SJCRH30 (cell line): ENCODE results near the gene SLC45A1. TPM values are rescaled to one million over a fixed set of nuclear protein-coding genes. Genes with fewer than 3 reads are reported as not detected.

Experiments
- DNase-seq, 2 experiments: peaks; one replicate each; pipeline ENCODE4 v3.0.0-alpha.2; 2015 to 2020
- H3K27ac ChIP-seq: fragments of 250-450 bp; sonication (Bioruptor Pico); 2 replicates; pipeline ENCODE4 v1.5.1; 2020; ENCODE audit warnings: mild to moderate bottlenecking, moderate library complexity
- H3K27me3 ChIP-seq: fragments of 250-450 bp; sonication (Bioruptor Pico); 2 replicates; pipeline ENCODE4 v1.5.1; 2020; ENCODE audit warnings: mild to moderate bottlenecking, moderate library complexity
- H3K36me3 ChIP-seq: fragments of 250-450 bp; sonication (Bioruptor Pico); 2 replicates; pipeline ENCODE4 v1.5.1; 2020; ENCODE audit warnings: mild to moderate bottlenecking, moderate library complexity
- H3K4me1 ChIP-seq: fragments of 250-450 bp; sonication (Bioruptor Pico); 2 replicates; pipeline ENCODE4 v1.5.1; 2020; ENCODE audit warnings: mild to moderate bottlenecking, moderate library complexity
- H3K4me3 ChIP-seq: fragments of 250-450 bp; sonication (Bioruptor Pico); 2 replicates; pipeline ENCODE4 v1.5.1; 2020; ENCODE audit warnings: mild to moderate bottlenecking, moderate library complexity
- H3K9me3 ChIP-seq: fragments of 250-450 bp; sonication (Bioruptor Pico); replicated peaks from 2 replicates; pipeline ENCODE4 v1.5.1; 2020; ENCODE audit warnings: mild to moderate bottlenecking, moderate library complexity
- total RNA-seq: library from RNA; depleted of rRNA; stranded (reverse); fragments of >200 nt; shearing (Covaris generic); gene quantifications from 2 replicates; pipeline ENCODE4 v1.2.3, GENCODE V29; 2014

The SLC45A1 gene
- total RNA-seq, 1 experiment from 2014 or later = 2.8 TPM

GRCh38 chr1:8350914-8351684, 33.2 kb downstream of the SLC45A1 start:
- Histone ChIP-seq H3K27ac (no peak overlapping the region), H3K36me3 (peaks cover 16% of the 10 kb centered on the region), H3K4me1 (peaks cover 14% of the 10 kb centered on the region), H3K9me3 (no peaks in the 10 kb centered on the region), H3K4me3 (no peak overlapping the region), H3K27me3 (no peaks in the 10 kb centered on the region)
- DNase-seq = no peak

GRCh38 chr1:8351693-8352470, 34.0 kb downstream of the SLC45A1 start:
- no peak overlapping the region for H3K4me3 ChIP-seq
- H3K27me3 ChIP-seq = no peaks in the 10 kb centered on the region
- no peaks in the 10 kb centered on the region for H3K9me3 ChIP-seq
- DNase-seq = peak; percentile 43 to 66
- H3K4me1 ChIP-seq = peaks cover 14% of the 10 kb centered on the region
- peaks cover 20% of the 10 kb centered on the region for H3K36me3 ChIP-seq
- H3K27ac ChIP-seq = no peak overlapping the region

GRCh38 chr1:8352471-8352845, 34.5 kb downstream of the SLC45A1 start:
- peaks cover 20% of the 10 kb centered on the region for H3K36me3 ChIP-seq
- H3K4me3 ChIP-seq = no peak overlapping the region
- H3K9me3 ChIP-seq = no peaks in the 10 kb centered on the region
- H3K27ac ChIP-seq = no peak overlapping the region
- DNase-seq = no peak
- H3K4me1 ChIP-seq = peaks cover 14% of the 10 kb centered on the region
- H3K27me3 ChIP-seq = no peaks in the 10 kb centered on the region

GRCh38 chr1:8352886-8353785, 35.2 kb downstream of the SLC45A1 start:
- Histone ChIP-seq H3K4me1 (peaks cover 7% of the 10 kb centered on the region), H3K4me3 (no peak overlapping the region), H3K27ac (no peak overlapping the region), H3K27me3 (no peaks in the 10 kb centered on the region), H3K9me3 (no peaks in the 10 kb centered on the region), H3K36me3 (peaks cover 25% of the 10 kb centered on the region)
- no peak for DNase-seq

- H3K36me3 ChIP-seq = peaks cover 33% of the 10 kb centered on the region
- no peaks in the 10 kb centered on the region for H3K4me1 ChIP-seq
Observed at GRCh38 chr1:8354038-8354437, 36.1 kb downstream of the SLC45A1 start.

GRCh38 chr1:8355439-8356255, 37.7 kb downstream of the SLC45A1 start:
- no peak overlapping the region for H3K27ac ChIP-seq
- peaks cover 40% of the 10 kb centered on the region for H3K36me3 ChIP-seq
- no peaks in the 10 kb centered on the region for H3K4me1 ChIP-seq
- no peak for DNase-seq
- H3K9me3 ChIP-seq = no peaks in the 10 kb centered on the region
- no peaks in the 10 kb centered on the region for H3K27me3 ChIP-seq
- no peak overlapping the region for H3K4me3 ChIP-seq

More at GRCh38 chr1:8354038-8354437, 36.1 kb downstream of the SLC45A1 start:
- no peaks in the 10 kb centered on the region for H3K9me3 ChIP-seq
- no peak overlapping the region for H3K27ac ChIP-seq
- H3K27me3 ChIP-seq = no peaks in the 10 kb centered on the region
- no peak overlapping the region for H3K4me3 ChIP-seq
- no peak for DNase-seq

GRCh38 chr1:8356256-8357209, 38.6 kb downstream of the SLC45A1 start:
- no peak overlapping the region for H3K4me3 ChIP-seq
- H3K4me1 ChIP-seq = no peaks in the 10 kb centered on the region
- H3K9me3 ChIP-seq = no peaks in the 10 kb centered on the region
- DNase-seq = no peak
- H3K36me3 ChIP-seq = peaks cover 43% of the 10 kb centered on the region
- H3K27me3 ChIP-seq = no peaks in the 10 kb centered on the region
- no peak overlapping the region for H3K27ac ChIP-seq

- no peak overlapping the region for H3K27ac ChIP-seq
- H3K4me1 ChIP-seq = no peaks in the 10 kb centered on the region
- peaks cover 50% of the 10 kb centered on the region for H3K36me3 ChIP-seq
- H3K27me3 ChIP-seq = no peaks in the 10 kb centered on the region
- no peak for DNase-seq
- H3K9me3 ChIP-seq = no peaks in the 10 kb centered on the region
- no peak overlapping the region for H3K4me3 ChIP-seq
Observed at GRCh38 chr1:8357329-8358101, 39.6 kb downstream of the SLC45A1 start.

GRCh38 chr1:8358241-8358896, 40.5 kb downstream of the SLC45A1 start:
- Histone ChIP-seq H3K27me3 (no peaks in the 10 kb centered on the region), H3K36me3 (peaks cover 56% of the 10 kb centered on the region), H3K9me3 (no peaks in the 10 kb centered on the region), H3K27ac (no peak overlapping the region), H3K4me1 (no peaks in the 10 kb centered on the region), H3K4me3 (no peak overlapping the region)
- no peak for DNase-seq

GRCh38 chr1:8358897-8359616, 41.1 kb downstream of the SLC45A1 start:
- no peaks in the 10 kb centered on the region for H3K4me1 ChIP-seq
- H3K4me3 ChIP-seq = no peak overlapping the region
- no peak for DNase-seq
- H3K27me3 ChIP-seq = no peaks in the 10 kb centered on the region
- H3K27ac ChIP-seq = no peak overlapping the region
- H3K9me3 ChIP-seq = no peaks in the 10 kb centered on the region
- H3K36me3 ChIP-seq = peaks cover 56% of the 10 kb centered on the region

- H3K27me3 ChIP-seq = no peaks in the 10 kb centered on the region
- no peak overlapping the region for H3K27ac ChIP-seq
- DNase-seq = no peak
- peaks cover 54% of the 10 kb centered on the region for H3K36me3 ChIP-seq
- no peaks in the 10 kb centered on the region for H3K4me1 ChIP-seq
- no peak overlapping the region for H3K4me3 ChIP-seq
- no peaks in the 10 kb centered on the region for H3K9me3 ChIP-seq
Observed at GRCh38 chr1:8359617-8360481, 41.9 kb downstream of the SLC45A1 start.
